Stimulated activated CD8-positive, alpha-beta memory T cell treated with anti-CD3 and anti-CD28 coated beads, Interleukin-4, amount 100 ng/mL, for 24 hours (primary cell): ENCODE data around the gene LRCH4.
"Not testable (repeated sequence)": the region's sequence is repeated elsewhere in the genome, so short reads cannot be mapped to it uniquely, and the experiment has no call there.

Experiments used
- DNase-seq: peaks from one replicate; pipeline ENCODE4 v3.0.0-alpha.2; 2020; ENCODE audit warnings: low read depth

LRCH4 gene

DNA sequence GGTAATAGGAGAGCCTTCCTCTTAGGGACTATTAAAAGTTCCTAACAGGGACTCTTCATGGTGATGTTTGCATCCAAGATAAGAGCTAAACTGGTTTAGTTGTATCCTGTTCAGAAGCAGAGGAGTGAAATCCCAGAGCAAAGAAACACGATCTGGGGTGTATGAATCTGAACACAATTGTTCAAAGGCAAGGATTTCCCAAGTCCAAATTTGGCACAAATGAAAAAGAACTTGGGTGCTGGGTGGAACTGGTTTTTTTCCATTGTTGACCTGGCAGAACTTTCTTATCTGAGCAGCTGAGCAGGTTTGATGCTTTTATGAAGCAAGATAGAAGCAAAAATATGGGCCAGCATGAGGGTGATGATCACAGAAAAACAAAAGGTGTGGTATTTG lies 41.0 kb downstream of the LRCH4 start:
- no peak for DNase-seq

DNA sequence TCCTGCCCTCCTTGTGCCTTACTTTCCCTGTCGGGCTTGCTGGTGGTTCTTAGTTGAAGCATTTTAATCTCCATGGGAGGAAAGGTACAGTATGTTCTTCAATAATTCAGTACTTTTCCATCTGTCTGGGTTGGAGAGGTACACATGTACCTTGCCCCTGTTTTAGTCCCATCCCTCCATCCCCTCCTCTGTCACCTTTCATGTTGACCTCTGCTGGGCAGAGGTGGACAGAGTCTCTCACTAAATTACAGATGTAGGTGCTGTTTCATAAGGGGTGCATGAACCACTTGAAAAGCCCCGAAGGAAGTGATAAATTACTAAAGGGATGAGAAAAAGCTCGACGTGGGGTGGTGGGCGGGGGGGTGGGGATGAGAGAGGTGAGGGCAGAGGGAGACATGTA lies 41.5 kb downstream of the LRCH4 start:
- DNase-seq, result no peak

DNA sequence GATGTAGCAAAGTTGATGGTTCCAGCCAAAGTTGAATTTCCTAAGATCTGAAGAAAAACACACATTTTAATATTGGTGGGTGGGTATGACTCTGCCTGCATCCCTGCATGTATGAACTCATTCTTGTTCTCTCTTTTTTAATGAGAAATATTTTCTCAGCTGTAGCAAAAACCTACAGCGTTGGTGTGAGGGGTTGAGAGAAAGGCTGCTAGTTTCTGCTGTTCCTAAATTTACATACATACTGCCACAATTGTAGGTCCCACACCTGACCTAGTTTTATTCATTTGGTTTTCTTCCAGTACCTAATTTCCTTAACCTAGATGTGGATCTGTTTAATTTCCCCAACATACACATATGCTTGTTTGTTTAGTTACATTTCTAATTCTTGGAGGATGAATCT lies 42.3 kb downstream of the LRCH4 start:
- no peak for DNase-seq

DNA sequence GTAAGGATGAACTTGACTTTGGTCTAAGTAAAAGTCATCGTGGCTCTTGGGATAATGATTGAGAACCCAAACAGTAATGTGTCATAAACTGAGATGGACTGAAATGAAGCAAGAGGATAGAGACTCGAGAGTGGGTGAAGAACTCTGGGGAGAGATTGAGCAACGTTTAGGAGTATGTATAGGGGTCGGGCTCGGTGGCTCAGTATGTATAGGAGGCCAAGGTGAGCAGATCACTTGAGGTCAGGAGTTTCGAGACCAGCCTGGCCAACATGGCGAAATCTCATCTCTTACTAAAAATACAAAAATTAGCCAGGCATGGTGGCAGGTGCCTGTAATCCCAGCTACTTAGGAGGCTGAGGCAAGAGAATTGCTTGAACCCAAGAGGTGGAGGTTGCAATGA lies 44.6 kb downstream of the LRCH4 start:
- DNase-seq, result not testable (repeated sequence)

DNA sequence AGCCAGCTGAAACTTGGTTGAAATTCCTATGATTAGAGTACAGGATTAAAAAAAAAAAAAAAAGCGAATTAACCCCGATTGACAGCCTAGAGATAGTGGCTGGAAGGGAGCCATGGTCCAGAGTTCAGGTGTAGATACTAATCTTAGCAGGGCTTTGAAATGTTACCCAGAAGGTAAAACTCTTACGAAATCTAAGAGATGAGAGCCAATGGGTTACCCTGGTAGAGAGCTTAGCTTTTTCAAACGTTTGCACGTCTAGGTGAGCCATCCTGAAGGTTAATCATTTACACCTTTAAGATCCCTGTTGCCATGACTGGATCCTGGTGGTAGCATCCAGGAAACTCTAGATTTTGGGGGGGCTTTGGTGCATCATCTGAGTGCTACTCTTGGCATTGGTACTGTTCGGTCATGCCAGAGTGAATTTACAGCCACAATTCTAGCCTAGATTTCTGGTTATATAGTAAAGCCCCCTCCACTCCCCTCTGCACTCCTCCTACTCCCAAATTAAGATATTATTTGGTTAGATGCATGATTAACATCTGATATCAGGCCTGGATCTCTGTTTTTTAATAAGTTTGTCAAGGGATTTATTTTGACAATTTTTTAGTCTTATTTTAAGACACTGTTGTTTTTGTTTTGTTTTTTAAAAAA lies 45.7 kb downstream of the LRCH4 start:
- DNase-seq, result no peak

DNA sequence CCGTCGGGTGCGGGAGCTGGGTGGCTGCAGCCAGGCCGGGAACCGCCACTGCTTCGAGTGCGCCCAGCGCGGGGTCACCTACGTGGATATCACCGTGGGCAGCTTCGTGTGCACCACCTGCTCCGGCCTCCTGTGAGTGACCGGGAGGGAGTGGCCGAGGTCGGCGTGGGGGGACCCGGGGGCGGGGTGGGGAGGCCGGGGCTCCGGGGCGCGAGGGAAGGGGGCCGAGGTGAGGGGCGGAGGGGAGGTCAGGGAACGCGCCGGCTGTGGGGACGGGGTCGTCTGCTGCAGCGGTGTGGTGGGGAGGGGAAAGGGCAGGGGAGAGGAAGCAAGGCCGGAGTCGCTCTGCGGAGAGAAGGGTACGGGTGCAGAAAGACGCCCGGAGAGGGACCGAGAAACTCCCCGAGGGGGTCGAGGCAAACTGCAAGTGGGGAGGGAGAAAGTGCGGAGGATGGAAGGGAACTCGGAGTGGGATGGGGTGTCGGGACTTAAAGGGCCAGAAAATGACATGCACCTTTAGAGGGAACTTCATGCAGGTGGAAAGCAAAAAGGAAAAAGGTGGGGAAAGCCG lies 46.4 kb downstream of the LRCH4 start:
- no peak for DNase-seq

DNA sequence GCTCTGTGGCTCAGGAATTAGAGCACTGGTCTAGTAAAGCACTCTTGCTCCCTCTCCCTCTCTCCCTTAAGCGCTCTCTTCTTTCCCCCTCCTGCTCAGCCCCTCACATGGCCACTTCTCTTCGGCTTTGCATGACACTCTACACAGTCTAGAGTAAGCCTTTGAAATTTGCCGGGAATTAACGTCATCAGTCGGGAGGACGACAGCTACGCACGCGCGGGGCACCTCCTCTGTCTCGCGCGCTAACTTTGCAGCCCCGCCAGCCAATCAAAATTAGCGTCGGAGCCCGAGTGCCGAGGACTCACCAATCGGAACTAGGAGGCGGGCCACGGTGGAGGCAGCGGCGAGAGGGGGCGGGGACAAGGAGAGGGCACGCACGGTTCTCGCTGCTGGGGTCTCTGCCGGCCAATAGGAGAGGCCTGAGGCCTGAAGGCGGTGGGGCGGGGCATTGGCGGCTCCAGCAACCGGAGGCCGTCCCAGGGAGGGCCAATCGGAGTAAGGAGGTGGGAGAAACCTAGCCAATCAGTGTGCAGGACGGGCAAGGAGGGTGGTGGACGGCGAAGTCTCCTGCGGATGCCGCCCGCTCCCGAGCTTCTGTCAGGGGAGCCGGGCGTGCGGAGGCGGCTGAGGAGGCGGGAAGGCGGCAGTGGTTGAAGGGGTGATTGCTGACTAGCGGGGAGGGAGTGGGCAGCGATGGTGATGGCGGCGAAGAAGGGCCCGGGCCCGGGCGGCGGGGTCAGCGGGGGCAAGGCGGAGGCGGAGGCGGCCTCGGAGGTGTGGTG lies 47.1 kb downstream of the LRCH4 start, which contains the start of gene AGFG2:
AGFG2 (plus strand) TSS at position 550 of the 782 bp plus-strand sequence; CDS start at position 694, 144 bp downstream.
- peak; percentile 100 for DNase-seq

DNA sequence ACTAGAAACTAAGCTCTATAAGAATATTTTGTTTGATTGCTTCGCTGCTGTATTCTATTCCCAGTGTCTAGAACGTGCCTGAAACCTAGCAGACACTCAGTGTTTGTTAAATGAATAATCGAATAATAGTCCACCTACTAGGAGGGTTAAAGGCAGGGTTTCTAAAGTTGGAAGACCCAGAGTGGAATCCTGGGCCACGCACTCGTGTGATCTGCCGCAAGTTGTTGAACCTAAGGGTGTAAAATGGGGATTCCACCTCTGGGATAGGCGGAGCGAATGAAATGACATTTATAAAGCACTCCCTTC lies 47.6 kb downstream of the LRCH4 start:
- DNase-seq, result no peak

DNA sequence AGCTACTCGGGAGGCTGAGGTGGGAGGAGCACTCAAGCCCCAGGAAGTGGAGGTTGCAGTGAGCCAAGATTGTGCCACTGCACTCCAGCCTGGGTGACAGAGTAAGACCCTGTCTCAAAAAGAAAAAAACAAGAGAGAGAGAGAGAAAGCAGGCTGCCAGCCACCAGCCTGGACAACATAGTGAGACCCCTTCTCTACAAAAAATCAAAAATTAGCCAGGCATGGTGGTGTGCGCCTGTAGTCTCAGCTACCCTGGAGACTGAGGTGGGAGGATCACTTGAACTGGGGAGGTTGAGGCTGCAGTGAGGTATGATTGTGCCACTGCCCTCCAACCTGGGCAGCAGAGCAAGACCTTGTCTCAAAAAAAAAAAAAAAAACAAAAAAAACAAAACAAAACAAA lies 49.2 kb downstream of the LRCH4 start:
- not testable (repeated sequence) for DNase-seq

DNA sequence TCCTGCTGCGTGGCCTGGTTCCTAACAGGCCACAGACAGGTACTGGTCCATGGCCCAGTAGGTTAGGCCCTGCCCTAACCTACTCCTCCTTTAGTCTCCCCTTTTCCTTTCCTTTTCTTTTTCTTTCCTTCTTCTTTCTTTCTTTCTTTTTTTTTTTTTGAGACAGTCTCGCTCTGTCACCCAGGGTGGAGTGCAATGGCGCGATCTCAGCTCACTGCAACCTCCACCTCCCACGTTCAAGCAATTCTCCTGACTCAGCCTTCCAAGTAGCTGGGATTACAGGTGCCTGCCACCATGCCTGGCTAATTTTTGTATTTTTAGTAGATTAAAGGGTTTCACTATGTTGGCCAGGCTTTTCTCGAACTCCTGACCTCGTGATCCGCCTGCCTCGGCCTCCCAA lies 49.9 kb downstream of the LRCH4 start:
- not testable (repeated sequence) for DNase-seq

DNA sequence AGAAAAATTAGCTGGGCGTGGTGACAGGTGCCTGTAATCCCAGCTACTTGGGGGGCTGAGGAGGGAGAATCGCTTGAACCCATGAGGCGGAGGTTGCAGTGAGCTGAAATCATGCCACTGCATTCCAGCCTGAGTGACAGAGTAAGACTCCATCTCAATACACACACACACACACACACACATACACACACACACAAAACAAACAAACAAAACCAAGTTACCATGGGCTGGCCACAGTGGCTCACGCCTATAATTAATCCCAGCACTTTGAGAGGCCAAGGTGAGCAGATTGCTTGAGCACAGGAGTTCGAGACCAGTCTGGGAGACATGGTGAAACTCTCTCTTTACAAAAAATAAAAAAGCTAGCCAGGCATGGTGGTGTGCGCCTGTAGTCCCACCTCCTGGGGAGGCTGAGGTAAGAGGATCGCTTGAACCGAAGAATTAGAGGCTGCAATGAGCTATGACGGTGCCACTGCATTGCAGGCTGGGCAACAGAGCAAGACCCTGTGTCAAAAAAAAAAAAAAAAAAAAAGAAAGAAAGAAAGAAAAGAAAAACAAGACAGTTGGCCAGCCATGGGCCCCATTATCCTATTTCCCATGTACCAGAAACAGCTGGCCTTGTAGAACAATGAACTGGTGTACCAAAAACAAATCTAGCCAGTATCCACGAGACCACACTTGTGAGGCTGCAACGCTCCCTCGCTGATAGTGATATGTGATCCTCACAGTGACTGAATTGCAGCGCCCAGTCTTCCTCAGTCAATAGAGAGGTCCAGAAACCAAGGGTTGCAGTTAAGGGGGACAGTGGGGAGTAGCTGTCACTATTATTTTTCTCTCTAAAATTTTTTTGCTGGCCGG lies 53.5 kb downstream of the LRCH4 start:
- DNase-seq, result no peak

DNA sequence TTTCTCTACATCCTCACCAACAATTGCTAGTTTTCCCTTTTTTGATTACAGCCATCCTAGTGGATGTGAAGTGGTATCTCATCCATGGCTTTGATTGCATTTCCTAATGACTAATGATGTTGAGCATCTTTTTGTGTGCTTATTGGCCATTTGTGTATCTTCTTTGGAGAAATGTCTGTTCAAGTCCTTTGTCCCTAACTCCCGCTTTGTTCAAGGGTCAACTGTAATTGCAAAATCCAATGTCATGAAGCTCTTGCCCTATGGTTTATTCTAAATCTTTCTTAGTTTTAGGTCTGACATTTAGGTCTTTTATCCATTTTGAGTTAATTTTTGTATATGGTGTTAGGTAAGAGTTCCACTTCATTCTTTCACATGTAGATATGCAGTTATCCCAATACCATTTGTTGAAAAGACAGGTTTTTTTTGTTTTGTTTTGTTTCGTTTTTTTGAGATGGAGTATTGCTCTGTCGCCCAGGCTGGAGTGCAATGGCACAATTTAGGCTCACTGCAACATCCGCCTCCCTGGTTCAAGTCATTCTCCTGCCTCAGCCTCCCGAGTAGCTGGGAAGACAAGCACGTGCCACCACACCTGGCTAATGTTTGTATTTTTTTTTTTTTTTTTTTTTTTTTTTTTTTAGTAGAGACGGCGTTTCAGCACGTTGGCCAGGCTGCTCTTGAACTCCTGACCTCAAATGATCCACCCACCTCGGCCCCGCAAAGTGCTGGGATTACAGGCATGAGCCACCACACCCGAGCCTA lies 57.6 kb downstream of the LRCH4 start:
- DNase-seq, result not testable (repeated sequence)
